CD4-positive, alpha-beta T cell treated with Interleukin-2 at 100 ng/mL for 4 hours (primary cell): ENCODE data around the gene FAM83G.

Source experiments
- DNase-seq: peaks from one replicate; pipeline ENCODE4 v3.0.0-alpha.2; 2020; ENCODE audit warnings: low spot score

Gene FAM83G

DNA sequence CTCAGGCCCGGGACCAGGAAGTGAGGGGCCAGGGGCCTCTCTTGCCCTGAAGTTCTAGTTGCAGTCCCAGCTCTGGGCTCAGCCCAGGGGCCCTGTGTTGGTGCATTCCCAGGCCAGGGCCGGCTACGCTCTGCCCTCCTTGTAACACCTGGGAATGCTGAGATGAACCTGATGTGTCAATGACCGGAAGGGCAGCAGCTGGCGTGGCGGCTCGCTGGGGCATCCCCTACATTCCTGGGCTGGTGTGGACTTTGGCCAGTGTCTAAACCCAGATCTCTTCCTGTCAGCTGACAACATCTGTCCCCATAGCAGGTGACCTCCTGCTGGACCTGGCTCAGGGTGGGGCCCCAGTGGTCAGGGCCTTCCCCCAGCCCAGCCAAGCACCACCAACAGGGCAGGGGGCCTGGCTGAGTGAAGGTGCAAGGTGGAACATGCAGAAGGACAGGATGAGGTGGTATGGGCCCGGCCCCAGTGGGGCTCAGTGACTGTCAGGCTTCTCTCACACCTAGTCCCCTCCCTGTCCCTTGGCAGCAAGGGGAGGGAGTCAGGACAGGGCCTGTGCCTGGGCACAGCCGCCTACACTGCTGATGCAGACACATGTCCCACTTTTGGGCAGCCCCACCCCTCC lies 15.9 kb downstream of the FAM83G start:
- no peak for DNase-seq

DNA sequence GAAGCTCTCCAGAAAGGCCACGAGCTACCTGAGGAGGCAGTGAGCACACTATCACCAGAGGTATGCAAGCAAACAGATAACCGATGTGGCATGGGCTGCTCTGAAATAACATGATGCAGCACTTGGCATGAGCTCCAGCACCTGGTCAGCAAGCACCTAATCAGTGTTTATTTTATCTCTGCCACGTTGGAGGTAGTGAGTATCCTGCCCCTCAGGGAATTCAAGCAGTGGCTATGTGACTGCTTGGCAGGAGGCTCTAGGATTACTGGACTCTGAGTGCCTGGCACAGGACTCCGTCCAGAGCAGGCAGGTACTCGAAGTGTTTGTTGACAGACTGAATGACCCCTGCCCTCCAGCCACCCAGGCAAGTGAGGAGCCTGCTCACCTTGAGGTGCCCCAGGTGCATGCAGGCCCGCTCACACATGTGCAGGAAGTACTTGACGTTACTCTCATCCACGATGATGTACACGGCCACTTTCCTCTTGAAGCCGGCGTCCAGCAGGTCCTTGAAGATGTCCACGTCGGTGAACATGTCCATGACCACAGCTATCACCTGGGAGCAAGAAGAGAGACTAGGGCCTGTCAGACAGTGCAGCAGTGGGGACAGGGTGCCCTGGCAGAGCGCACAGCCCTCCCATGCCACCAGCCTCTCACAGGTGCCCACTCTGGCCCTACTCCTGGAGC lies 16.6 kb downstream of the FAM83G start:
- DNase-seq = no peak

DNA sequence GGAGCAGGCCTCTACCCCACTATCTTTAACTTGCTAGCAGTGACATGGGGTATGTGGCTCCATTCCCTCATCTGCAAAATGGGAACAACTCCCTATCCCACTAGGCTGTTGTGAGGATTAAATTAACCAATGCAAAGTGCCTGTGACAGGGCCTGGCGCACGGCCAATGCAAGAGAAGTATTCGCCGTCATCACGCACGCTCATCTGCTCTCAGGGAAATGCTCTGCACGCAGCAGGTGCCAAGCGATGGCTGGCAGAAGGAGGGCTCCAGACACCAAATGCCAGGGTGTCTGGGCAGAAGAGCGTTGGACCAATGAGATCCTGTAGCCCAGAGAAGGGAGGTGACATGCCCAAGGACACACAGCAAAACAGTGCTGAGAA lies 17.3 kb downstream of the FAM83G start:
- DNase-seq = no peak

DNA sequence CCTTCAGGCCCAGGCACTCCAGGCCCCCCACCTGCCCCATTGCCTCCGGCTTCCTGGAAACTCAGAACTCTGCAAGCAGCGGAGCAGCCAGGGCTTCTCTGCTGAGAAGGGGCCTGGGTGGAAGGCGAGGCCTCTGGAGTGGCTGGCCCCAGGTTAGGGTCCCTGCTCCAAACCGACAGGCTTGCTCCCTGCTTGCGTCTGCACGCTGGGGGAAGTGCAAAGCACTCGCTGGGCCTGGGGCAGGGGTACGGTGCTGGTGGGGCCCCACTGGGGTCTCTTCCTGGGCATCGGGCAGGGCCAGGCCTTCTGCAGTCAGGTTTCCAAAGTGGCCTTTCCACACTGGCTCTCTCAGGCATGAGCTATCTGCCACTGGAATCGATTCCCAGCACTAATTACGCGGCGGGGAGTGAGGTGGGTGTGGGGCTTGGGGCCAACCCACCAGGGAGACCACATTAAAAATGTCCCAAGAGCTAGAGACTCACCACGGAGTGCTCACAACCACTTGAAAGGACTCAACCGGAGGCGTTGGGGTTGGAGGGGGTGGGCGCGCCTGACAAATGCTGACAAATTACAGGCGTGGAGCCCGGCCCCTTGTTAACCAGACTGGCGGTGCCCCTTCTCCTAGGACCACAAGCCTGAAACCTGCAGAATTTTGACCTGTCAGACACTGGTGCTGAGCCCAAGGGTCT lies 17.9 kb downstream of the FAM83G start:
- DNase-seq = no peak

DNA sequence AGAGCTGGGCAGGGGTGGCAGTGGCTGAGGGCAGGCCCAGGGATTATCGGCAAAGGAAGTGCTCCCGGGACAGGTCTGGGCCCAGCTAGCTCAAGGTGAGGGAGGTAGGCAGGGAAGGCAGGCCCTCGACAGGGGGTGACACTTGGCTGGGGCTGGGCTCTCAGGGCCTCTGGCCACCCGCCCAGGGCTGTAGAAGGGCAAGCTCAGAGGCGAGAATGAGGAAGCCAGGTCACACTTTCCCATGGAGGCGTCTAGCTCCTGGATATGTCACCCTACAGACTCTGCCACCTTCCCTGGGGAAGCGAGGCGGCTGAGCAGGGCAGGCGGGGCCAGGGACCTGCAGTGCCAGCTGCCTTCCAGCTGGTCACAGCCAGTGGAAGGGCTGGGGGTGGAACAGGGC lies 19.1 kb downstream of the FAM83G start:
- DNase-seq = no peak

DNA sequence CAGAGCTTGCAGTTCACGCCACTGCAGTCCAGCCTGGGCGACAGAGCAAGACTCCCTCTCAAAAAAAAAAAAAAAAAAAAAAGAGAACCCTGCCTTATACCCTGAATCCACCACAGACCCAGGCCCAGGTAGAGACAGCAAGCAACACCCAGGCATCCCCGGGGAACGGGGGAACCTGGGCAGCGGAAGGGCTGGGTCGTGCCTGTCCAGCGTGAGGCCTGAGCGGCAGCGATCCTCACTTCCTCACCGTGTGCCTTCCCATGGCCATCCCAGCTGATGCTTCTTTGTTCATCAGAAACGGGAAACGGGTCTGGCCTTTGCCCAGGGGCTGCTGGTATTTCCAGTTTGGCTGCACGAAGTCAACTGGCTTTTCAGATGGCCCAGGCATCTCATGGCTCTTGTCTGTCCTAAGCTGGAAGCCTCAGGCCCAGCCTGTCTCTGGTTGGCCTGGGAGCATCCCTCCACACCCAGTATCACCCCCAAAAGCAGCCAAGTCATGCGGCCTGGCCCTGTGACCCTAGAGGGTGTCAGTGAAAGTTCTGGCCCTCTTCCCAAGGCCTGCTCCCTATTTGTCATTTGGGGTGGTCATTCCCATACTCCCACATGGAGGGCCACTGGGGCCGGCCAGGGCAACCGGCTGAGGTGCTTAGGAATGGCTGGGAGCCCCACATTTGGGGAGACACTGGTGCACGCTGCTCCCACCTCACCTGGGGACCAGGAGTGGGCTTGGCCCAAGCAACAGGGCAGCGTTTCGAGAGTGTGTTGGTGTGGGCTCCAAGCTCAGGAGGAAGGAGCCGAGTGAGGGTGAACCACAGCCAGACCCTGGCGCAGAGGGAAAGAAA lies 20.1 kb downstream of the FAM83G start:
- DNase-seq = no peak

DNA sequence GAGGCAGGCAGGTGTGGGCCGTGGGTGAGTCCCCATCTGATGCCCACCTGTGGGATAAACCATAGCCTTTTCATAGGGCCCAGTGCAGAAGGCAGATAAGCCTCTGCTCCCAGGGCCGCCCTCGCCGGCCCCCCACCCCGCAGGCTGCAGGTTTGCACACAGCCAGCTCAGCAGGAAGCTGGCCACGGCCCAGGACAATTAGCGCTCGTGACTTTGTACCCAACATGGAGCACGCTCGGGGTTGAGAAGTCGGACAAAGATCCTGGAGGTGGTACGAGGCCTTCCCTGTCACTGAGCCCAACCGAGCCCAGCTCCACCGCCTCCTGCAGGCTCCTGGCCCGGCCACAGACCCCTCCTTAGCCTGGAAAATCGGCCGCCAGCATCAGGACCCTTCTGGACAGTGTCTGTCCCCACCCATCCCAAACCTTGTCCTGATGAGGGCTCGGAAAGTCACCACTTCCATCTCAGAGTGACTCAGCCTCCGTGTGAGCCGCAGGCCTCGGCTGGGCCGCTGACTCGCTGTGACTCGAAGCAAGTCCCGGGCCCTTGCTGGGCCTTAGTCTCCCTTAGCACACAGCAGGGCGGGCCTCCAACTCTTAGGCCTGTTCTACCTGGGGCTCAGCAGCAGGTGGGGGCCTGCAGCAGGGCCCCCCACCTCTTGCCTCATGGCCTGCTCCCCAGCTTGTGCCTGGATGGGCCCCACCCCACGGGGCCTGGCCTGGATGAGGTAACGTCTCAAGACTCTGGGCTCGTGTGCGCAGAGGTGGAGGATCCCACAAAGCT lies 22.7 kb downstream of the FAM83G start:
- DNase-seq = no peak

DNA sequence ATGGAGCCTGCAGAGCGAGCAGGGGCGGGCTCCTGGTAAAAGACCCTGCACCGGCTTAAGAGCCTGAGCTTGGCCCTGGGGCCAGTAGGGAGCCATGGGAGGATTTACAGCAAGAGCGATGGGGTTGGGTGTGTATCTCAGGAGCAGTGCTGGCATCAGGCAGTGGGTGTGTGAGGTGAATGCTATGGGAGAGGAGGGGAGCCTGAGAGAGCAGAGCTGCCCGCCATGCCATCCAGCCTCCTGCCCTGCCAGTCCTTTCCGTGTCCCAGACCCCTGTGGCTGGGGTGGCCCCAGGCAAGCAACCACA lies 23.3 kb downstream of the FAM83G start:
- no peak for DNase-seq

DNA sequence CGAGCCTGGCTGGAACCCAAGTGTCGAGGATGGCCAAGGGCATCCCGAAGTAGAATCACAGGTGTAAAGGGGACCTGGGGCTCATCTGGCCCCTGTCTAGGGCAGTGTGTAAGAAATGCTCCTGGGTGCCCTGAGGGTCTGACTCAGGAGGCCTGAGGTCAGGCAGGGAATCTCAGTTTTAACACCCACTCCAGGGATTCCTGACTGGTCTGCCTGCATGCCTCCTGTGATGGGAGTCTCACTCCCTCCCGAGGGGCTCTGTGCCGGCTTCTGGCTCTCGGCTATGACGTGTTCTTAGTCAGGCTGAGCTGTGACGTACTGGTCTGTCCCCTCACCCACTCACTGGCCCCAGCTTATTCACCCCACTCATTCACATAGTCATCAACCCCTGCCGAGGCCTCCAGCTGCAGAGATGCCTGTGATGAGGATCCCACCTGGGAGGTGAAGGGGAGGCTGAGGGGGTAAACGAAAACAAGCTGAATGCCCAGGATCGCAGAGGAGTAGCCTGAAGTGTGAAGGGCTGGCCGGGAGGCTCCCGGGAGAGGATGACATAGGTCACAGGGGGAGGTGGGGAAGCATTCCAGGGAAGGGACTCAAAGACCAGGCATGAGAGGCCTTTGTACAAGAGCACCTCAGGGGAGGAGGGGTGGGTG lies 23.8 kb downstream of the FAM83G start:
- no peak for DNase-seq

DNA sequence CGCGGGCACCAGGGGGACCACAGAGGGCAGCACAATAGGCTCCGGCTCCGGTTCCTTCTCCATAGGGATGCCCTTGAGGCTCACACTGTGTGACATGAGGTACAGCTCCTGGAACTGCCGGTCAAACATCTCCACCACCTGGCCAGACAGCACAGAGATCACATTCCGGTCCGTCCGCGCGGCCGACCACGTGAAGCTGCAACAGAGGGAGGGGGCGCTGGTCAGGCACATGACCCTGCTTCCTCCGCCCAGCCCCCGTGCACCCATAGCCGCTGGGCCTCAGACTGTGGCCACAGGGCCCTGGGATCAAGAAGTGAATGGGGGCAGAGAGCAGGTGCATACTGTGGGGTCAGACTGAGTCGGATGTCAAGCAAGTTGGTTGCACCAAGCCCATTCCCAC lies 25.9 kb downstream of the FAM83G start:
- DNase-seq = no peak

DNA sequence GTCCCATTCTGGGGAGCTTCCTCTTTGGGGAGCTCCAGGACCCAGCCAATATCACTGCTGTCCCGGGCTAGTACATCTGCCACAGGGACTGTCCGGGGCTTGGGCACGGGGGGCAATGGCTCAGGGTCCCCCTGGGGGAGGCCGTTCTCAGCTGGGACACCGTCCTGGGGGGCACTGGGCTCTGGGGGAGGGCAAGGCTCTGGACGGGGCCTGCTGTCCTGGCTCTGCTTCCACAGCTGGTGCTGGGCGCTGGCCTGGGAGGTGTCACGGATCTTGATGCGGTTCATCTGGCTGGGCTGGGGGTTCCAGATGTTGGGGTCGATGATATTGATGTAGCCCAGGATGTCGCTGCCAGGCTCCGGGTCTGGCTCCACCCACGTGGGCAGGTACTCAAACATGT lies 26.5 kb downstream of the FAM83G start:
- DNase-seq = no peak

DNA sequence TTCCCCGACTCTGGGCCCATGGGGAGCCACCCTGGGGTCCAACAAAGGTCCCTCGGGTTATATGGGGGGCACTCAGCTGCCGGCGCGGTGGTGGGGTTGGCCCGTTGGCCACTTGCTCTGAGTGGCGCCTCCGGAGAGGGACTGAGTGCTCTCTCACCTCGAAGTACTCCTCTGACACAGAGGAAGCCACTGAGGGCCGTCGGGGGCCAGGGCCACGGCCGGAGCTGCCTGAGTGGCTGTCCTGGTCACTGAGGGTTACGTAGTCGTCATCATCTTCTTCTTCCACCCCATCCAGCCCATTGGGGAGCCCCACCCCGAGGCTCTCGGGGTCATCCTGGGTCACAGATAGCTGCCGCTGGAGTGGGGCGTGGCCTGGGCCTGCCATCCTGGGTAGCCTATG lies 26.9 kb downstream of the FAM83G start:
- DNase-seq = no peak

DNA sequence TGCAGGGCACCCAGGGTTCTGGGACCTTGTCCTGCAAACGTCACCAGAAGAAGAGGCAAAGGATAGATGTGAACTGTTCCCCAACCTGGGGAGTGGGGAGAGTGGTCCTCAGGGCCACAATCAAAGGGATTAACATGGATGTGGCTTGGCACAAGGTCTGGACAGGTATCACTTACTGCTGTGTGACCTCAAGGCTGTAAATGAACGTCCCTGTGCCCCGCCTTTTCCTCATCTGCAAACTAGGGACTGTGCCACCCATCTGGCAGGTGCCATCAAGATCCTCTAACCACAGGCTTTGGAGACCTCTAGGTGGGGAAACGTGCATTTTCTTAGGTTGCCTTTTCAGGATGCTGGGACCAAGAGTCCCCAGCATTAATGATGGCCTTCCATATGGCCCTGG lies 27.5 kb downstream of the FAM83G start:
- no peak for DNase-seq

DNA sequence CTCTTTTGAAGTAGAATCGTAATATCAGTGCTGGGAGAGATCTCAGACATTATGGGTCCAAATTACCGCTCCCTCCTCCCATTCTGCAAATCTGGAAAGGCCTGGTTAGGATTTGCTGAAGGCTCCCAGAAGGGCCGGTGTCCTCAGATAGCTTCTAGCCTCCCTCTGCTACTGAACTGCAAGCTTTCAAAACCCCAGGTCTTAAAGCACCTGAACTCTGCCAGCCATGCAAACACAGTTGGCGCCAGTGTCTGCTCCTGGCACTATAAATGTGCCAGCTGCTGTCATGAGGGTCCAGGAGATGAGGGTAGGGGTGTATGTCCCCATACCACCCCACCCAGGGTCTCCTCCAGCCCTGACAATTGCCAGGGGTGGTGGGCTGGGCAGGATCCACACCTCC lies 28.4 kb downstream of the FAM83G start:
- DNase-seq = no peak

DNA sequence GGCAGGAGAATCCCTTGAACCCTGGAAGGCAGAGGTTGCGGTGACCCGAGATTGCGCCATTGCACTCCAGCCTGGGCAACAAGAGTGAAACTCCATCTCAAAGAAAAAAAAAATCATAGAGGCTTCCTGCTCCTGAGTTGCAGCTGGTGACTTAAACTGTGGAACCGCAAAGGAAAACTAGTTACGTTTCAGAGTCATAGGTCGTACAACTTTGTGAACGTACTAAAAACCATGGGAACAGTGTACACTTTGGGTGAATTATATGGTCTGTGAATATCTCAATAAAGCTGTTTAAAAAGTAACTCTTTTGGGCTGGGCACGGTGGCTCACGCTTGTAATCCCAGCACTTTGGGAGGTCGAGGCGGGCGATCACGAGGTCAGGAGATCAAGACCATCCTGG lies 29.0 kb downstream of the FAM83G start:
- no peak for DNase-seq

DNA sequence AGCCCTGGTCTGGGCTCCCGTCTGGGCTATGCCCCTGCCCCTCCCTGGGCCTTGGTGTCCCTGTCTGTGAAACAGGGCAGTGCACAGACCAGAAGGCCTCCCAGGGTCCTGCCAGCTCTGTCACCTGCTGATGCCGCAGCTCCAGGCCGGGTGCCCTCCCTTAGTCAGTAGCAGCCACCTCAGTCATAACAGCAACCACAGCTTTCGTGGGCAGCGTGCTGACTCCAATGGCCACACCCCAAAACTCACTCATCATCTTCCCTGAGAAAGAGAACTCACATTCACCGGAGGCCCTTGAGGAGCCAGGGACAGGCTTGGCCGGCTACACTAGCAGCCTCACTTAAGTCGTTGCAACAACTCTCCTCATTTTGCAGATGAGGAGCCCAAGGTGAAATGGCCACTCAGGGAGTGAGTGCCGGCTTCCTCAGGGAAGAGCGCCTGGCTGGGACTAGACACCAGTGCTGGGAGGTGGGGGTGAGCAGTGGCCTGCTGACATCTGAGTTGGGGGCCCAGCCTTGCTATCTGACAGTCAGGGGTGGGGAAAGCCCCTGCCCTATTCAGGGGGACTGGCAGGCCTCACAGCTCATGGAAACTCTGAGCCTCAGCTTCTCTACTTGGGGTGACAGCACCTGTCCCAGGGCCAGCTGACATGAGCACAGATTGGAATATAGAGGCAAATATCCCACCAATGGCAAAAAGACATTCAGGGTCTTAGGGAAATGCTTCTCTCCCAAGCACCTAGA lies 30.0 kb downstream of the FAM83G start:
- DNase-seq = no peak

DNA sequence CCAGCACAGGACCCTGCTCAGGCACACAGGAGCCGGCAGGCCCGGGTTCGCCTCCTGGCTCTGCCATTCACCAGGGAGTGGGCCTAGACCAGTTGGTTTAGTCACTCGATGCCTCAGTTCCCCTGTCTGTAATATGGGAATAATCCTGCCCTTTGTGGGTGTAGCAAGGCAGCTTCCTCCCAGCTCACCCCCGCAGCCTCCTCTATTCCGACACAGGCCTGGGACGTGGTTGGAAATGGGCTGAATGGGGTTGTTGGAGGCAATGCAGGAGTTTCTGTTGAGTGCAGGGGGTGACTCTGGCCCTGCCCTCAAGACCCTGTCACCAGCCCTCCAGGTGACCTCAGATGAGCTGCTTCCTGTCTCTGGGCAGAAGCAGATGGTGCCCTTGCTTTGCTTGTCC lies 32.8 kb downstream of the FAM83G start:
- no peak for DNase-seq

DNA sequence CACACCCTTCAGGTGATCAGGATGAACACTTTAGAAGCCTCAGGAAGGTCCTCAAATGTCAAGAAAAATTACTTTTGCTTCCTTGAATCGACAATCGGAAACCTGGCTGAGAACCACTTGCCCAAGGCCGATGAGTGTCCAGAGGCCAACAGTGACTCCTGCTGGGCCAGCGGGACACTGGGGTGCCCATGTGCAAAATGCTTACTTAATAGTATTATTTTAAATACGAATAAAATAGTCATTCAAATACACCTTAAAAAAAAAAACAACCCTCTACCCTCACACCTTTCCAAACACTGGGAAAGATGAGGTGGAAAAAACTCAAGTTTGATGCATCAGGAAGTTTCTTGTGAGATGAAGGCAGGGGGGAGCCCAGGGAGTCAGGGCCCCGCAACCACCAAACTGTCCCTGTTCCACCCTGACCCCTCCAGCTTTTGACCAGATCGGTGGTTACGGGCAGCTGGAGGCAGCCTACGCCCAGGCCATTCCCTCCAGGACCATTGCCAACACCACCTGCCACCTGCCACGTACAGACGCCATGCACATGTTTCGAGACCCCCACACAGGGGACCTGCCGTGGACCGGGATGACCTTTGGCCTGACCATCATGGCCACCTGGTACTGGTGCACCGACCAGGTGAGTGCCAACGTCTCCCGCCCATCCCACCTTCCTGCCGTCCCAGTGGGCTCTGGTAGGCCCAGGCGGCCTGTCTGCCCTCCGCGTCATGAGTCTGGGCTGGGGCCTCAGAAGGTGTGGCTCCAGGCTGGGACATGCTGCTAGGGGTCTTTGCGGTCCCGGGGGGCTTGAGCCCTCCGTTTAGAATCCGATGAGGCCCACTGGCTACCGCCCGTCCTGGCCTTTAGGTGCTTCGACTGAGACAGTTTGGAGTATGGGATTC lies 33.7 kb downstream of the FAM83G start:
- DNase-seq = no peak

DNA sequence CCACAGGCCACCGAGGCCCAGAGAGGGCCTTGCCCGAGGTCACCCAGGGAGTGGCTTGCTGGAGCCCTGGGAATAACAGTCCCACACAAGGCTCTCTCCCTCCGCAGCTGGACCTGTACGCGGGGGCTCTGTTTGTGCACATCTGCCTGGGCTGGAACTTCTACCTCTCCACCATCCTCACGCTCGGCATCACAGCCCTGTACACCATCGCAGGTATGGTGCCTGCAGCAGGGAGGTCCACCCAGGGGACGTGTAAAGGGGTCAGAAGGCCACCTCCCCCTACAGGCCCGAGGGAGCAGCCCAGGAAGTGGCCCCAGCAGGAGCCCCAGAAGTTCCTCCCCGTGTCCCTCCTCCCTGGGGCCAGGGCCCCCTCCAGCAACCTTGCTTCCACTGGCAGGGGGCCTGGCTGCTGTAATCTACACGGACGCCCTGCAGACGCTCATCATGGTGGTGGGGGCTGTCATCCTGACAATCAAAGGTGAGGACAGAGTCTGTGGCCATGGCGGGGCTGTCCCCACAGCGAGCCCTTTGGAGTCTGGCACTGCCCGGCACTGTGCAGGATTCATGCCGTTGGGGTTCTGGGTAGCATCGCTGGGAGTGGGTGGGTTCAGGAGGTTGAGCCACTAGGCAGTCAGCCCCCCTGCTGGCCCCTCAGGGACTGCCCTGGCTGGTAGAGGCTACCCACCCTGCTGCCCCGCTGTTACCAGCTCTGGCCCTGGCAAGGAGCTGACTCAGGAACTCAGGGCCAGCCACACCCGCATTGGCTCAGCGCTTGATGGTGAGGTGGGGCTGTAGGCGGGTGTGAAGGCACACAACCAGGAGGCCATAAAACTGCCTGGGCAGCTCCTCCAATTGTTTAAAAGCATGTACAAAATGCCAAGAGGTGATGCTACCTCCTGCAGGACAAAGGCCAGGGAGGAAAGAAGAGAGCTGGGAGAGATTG lies 35.3 kb downstream of the FAM83G start:
- DNase-seq = no peak
